ENCODE measurements around the gene TRIM24. TPM values are rescaled to one million over a fixed set of nuclear protein-coding genes. Genes with fewer than 3 reads are reported as not detected.

Gene TRIM24
- total and polyA plus RNA-seq, 4 donors = 7.5 to 19.7 (median 11.2) TPM

- Histone ChIP-seq H3K9me3 (ENCODE audit: control insufficient read depth in 4 of 4, low read length in 3 of 4) (no peaks in the 10 kb centered on the region), H3K9ac (ENCODE audit: low read depth in 1 of 2, low read length in 2 of 2) (no peak overlapping the region), H3K4me3 (ENCODE audit: low read depth in 1 of 3, low read length in 3 of 3) (no peak overlapping the region), H3K27me3 (ENCODE audit: control insufficient read depth in 4 of 4, insufficient read depth in 4 of 4, low read length in 3 of 4) (no peaks in the 10 kb centered on the region), H3K27ac (ENCODE audit: low read depth in 1 of 2, low read length in 2 of 2) (no peak overlapping the region), H3K4me1 (ENCODE audit: control insufficient read depth in 4 of 4, insufficient read depth in 4 of 4, low read length in 3 of 4) (peaks cover 8 to 24% (median 20%) of the 10 kb centered on the region in 4 donors), H3K36me3 (ENCODE audit: control insufficient read depth in 4 of 4, insufficient read depth in 3 of 4, low read depth in 1 of 4, low read length in 3 of 4) (no peaks in the 10 kb centered on the region)
- WGBS = 81% methylated on average over 11 of the region's 11 CpGs
- DNase-seq (ENCODE audit: low spot score) = no peak
- TF ChIP-seq CTCF (IDR thresholded peaks at IDR 0.05; ENCODE audit: low read depth, low read length, missing input control) (no peak), HNF4G (IDR thresholded peaks at IDR 0.05) (no peak), FOXA2 (IDR thresholded peaks at IDR 0.05) (no peak), FOXA1 (IDR thresholded peaks at IDR 0.05) (no peak), TAF1 (conservative IDR thresholded peaks at IDR 0.05) (no peak), ZBTB33 (IDR thresholded peaks at IDR 0.05) (no peak), SP1 (IDR thresholded peaks at IDR 0.05) (no peak), RXRA (IDR thresholded peaks at IDR 0.05) (no peak), REST (IDR thresholded peaks at IDR 0.05) (no peak), JUND (IDR thresholded peaks at IDR 0.05) (no peak), ATF3 (IDR thresholded peaks at IDR 0.05) (no peak), GABPA (IDR thresholded peaks at IDR 0.05 in 1 of 2, conservative IDR thresholded peaks at IDR 0.05 in 1 of 2) (no peak), YY1 (IDR thresholded peaks at IDR 0.05) (no peak), HNF4A (conservative IDR thresholded peaks at IDR 0.05) (no peak), EGR1 (IDR thresholded peaks at IDR 0.05; ENCODE audit: low read depth in 2 of 2) (no peak), NR2F2 (IDR thresholded peaks at IDR 0.05) (no peak)
Observed at GRCh38 chr7:138481447-138482380, 21.7 kb downstream of the TRIM24 start.

All from liver (tissue), 9 donors.